Mucosa of stomach (tissue), 1 donor: ENCODE measurements around the gene LTN1.
A peak's percentile ranks its signal among the peaks of the same experiment; 100 is the strongest.

Experiments used
- H3K27me3 ChIP-seq: one replicate; pipeline ENCODE4 v1.7.0; 2013; ENCODE audit warnings: mild to moderate bottlenecking, low read length; ENCODE audit not compliant: control insufficient read depth, insufficient read depth
- H3K36me3 ChIP-seq: one replicate; pipeline ENCODE4 v1.7.0; 2013; ENCODE audit warnings: low read length; ENCODE audit not compliant: control insufficient read depth, insufficient read depth
- H3K4me1 ChIP-seq: one replicate; pipeline ENCODE4 v1.7.0; 2013; ENCODE audit warnings: mild to moderate bottlenecking, low read length; ENCODE audit not compliant: control insufficient read depth, insufficient read depth
- H3K4me3 ChIP-seq: one replicate; pipeline ENCODE4 v1.7.0; 2013; ENCODE audit warnings: low read length
- H3K9ac ChIP-seq: one replicate; pipeline ENCODE4 v1.7.0; 2013; ENCODE audit warnings: mild to moderate bottlenecking, low read length, moderate library complexity
- H3K9me3 ChIP-seq: one replicate; pipeline ENCODE4 v1.7.0; 2013; ENCODE audit warnings: mild to moderate bottlenecking, low read length, moderate library complexity; ENCODE audit not compliant: control insufficient read depth
- donor health status: Pancreatic carcinoma.

Gene LTN1, protein sequence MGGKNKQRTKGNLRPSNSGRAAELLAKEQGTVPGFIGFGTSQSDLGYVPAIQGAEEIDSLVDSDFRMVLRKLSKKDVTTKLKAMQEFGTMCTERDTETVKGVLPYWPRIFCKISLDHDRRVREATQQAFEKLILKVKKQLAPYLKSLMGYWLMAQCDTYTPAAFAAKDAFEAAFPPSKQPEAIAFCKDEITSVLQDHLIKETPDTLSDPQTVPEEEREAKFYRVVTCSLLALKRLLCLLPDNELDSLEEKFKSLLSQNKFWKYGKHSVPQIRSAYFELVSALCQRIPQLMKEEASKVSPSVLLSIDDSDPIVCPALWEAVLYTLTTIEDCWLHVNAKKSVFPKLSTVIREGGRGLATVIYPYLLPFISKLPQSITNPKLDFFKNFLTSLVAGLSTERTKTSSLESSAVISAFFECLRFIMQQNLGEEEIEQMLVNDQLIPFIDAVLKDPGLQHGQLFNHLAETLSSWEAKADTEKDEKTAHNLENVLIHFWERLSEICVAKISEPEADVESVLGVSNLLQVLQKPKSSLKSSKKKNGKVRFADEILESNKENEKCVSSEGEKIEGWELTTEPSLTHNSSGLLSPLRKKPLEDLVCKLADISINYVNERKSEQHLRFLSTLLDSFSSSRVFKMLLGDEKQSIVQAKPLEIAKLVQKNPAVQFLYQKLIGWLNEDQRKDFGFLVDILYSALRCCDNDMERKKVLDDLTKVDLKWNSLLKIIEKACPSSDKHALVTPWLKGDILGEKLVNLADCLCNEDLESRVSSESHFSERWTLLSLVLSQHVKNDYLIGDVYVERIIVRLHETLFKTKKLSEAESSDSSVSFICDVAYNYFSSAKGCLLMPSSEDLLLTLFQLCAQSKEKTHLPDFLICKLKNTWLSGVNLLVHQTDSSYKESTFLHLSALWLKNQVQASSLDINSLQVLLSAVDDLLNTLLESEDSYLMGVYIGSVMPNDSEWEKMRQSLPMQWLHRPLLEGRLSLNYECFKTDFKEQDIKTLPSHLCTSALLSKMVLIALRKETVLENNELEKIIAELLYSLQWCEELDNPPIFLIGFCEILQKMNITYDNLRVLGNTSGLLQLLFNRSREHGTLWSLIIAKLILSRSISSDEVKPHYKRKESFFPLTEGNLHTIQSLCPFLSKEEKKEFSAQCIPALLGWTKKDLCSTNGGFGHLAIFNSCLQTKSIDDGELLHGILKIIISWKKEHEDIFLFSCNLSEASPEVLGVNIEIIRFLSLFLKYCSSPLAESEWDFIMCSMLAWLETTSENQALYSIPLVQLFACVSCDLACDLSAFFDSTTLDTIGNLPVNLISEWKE (N-terminal part only)

DNA sequence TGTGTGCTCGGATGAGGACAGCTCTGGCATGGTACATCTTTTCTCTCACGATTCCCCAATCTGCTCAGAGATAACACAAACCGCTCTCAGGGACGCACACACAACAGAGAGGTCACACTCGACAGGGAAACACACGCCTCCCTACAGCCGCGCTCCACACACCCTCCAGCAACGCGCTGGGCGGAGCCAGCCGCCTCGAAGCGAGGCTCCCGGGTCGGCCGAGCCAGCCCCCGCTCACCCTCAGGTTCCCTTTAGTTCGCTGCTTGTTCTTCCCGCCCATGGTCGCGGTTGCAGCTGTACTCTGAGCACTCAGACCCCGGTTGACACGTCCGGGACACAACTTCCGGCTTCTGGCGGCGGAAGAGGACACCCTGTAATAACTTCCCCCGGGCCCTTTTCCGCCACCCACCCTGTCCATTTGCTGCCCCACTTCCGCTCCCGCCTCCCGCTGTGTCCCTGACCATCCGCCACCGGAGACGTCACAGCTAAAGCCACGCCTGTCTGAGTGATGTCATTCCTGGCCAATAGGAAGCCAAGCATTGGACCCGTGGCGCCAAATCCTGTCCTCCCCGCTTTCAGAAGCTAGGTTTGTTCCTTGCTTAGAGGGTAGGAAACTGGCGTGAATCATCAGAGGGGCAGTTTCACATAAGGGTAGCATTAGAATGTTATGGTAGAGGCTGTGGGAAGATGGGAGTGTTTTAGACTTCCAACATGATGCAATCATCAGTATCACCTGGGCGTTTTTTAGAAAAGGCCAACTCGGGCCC lies at the start of gene LTN1:
Gene LTN1, minus strand, starts transcription at position 352 of the 767 bp plus-strand sequence. Its CDS starts 72 bp downstream, at position 280.
- Histone ChIP-seq H3K4me1 (peaks cover 13% of the 10 kb centered on the region), H3K4me3 (peak within 1 kb of the TSS; percentile 91), H3K27me3 (no peaks in the 10 kb centered on the region), H3K9me3 (no peaks in the 10 kb centered on the region), H3K36me3 (no peaks in the 10 kb centered on the region), H3K9ac (peak within 1 kb of the TSS; percentile 87)

DNA sequence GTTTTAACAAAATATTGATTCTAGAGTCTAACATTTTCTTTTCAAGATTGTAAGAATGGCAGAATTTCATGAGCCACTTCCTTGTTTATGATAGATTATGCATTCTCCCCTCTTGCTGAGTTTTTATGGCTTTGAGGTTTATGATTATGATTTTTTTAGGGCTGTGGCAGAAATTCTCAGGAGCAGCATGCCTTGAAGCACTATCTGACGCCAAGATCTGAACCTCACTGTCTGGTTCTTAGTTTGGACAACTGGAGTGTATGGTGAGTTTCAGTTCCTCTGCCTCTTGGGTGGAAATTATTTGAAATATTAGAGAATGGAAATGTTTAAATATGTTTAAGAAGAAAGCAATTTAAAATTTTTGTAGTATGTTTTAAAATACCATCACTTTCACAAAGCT lies 42.0 kb upstream of the LTN1 start:
- no peaks in the 10 kb centered on the region for H3K27me3 ChIP-seq
- H3K36me3 ChIP-seq: peaks cover 16% of the 10 kb centered on the region
- no peaks in the 10 kb centered on the region for H3K9me3 ChIP-seq

DNA sequence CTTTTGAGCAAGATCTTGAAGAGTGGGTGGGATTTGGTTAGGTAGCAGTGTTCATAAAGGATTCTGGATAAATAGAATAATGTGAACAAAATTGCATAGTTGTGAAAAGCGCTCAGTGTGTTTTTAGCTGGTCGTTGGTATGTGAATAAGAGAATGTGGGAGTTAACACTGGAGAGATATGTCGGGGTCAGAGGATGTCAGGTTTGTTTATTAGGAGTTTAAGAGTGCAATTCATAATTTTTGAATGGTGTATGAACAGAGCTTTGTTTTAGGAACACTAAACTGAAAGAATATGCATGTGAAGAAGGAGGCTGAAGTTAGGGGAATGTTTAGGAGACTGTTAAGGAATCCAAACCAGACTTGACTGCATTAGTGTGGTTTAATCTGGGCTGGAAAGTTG lies 41.2 kb upstream of the LTN1 start:
- Histone ChIP-seq H3K9me3 (no peaks in the 10 kb centered on the region), H3K27me3 (no peaks in the 10 kb centered on the region), H3K36me3 (peaks cover 16% of the 10 kb centered on the region), H3K4me1 (no peaks in the 10 kb centered on the region), H3K4me3 (no peak overlapping the region), H3K9ac (no peak overlapping the region)

More for the DNA sequence above, 42.0 kb upstream of the LTN1 start:
- H3K4me1 ChIP-seq: no peaks in the 10 kb centered on the region
- no peak overlapping the region for H3K9ac ChIP-seq
- no peak overlapping the region for H3K4me3 ChIP-seq

DNA sequence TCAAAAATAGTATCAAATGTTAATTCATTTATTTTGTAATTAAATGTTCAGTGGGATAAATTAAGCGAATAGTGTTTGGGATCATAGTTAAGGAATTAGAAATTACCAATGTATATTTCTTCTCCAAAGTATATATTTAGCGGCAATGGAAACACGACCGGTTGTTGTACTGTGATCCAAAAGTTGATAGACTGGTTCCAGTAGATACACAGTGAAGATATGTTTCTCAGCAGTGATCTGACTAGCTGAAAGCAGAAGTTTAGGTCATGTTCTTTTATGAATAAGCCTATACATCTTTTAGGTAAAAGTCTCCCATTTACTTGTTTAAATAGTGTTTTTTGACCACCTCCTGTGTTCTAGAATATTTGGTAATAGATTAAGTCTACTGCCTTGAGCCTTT lies 40.6 kb upstream of the LTN1 start:
- no peak overlapping the region for H3K9ac ChIP-seq
- H3K9me3 ChIP-seq: no peaks in the 10 kb centered on the region
- H3K4me3 ChIP-seq: no peak overlapping the region
- no peaks in the 10 kb centered on the region for H3K27me3 ChIP-seq
- peaks cover 16% of the 10 kb centered on the region for H3K36me3 ChIP-seq
- no peaks in the 10 kb centered on the region for H3K4me1 ChIP-seq

DNA sequence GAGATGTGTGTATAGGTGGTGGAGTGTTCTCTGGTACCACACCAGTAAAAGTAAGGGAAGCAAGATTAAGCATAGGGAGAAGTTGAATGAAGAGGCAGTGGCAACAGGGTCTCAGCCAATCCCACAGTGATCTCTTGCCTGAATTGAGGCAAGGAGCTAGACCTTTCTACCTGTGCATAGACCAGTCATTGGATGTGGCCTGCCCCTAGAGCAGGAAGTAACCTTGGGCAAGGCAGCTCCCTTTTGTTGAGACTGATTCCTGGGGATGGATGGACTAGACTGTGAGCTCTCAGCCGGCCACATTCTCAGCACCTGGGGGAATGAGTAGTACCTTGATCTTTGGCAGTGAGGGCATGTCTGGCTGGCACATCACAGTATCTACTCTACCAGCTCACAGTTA lies 38.2 kb upstream of the LTN1 start:
- H3K4me1 ChIP-seq: peaks cover under 1% of the 10 kb centered on the region
- no peaks in the 10 kb centered on the region for H3K27me3 ChIP-seq
- peaks cover 7% of the 10 kb centered on the region for H3K36me3 ChIP-seq
- H3K4me3 ChIP-seq: no peak overlapping the region
- H3K9me3 ChIP-seq: no peaks in the 10 kb centered on the region
- H3K9ac ChIP-seq: no peak overlapping the region

DNA sequence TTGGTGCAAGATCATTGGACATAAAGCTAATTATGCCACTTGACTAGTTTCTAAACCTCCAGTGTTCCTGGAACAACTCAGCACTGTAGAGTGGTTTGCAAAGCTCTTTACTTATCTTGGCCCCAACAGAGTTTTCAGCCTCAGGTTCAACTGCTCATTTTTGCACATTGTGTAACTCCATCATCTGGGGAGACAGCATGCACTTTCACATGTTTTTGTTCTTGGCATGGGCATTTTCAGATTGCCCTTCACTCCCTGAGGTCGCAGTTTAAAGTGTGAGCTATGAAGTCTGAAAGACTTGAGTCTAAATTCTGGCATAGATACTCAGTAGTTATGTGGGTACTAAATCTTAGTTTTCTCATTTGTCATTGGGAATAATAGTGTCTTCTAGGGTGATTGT lies 36.8 kb upstream of the LTN1 start:
- no peaks in the 10 kb centered on the region for H3K9me3 ChIP-seq

DNA sequence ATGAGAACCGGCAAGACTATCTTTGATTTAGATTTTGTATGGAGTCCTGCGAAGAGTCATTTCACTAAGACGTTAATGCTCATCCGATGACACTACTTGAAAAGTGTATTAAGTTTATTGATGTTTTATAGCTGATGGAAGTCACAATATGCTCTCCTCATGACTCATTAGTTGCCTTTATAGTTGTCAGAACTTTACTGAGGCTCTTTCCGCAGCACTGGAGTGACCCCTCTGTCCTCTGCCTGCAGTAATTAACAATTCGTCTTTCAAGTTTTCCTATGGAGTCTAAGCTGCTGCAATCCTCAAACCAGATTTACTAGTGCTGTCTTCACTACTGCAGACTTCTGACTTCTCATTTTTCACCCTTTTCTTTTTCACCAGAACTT lies 32.6 kb upstream of the LTN1 start:
- Histone ChIP-seq H3K4me3 (peak overlapping the region; percentile 94), H3K27me3 (no peaks in the 10 kb centered on the region), H3K9me3 (no peaks in the 10 kb centered on the region), H3K36me3 (no peaks in the 10 kb centered on the region), H3K9ac (peak overlapping the region; percentile 91), H3K4me1 (peaks cover 8% of the 10 kb centered on the region)

More for the DNA sequence above, 36.8 kb upstream of the LTN1 start:
- Histone ChIP-seq H3K27me3 (no peaks in the 10 kb centered on the region), H3K36me3 (peaks cover 7% of the 10 kb centered on the region), H3K4me3 (no peak overlapping the region), H3K9ac (no peak overlapping the region), H3K4me1 (peaks cover 8% of the 10 kb centered on the region)

DNA sequence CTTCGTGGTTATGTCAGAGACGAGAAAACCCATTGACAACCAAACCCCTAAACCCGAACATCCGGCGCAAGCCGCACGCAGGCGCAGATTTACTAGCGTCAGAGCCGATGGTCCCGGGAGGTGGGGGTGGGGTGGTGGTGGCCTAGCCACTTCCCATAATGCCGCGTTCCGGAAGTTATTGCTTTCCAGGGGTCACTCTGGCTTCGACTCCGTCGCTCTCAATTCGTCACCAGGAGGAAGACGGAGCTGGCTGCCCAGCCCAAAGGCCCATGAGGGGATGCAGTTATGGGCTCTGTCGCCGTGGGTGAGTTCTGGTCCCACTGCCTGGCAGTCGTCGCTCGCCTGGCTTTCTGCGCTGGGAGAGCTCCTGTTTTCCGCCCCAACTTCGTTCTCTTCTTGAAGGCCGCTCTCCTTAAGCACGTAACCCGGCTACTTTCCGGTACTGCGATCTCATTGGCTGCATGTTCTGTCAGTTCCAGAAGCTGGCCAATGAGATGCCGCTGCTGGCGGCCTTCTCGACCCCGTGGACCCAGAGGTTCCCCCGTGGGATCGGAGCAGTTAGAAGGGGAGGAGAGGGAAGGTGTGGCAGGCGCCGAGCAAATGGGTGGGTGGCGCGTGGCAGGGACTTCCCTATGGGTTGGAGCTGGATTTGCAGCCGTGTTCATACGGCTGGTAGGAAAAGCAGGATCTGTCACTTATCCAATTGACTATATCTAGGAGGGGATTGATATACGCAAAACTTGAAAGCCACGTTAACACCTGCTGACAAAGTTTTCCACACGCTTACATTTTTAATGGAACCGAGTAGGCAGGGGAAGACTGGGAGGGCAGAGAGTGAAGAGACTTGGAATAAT lies 32.0 kb upstream of the LTN1 start, which contains the start of gene USP16:
Gene USP16, plus strand, starts transcription at position 195 of the 854 bp plus-strand sequence. CDS start 3,246 bp downstream, outside the sequence.
- Histone ChIP-seq H3K36me3 (no peaks in the 10 kb centered on the region), H3K4me1 (peaks cover 8% of the 10 kb centered on the region), H3K27me3 (no peaks in the 10 kb centered on the region), H3K4me3 (peak within 1 kb of the TSS; percentile 94), H3K9ac (peak within 1 kb of the TSS; percentile 91), H3K9me3 (no peaks in the 10 kb centered on the region)

DNA sequence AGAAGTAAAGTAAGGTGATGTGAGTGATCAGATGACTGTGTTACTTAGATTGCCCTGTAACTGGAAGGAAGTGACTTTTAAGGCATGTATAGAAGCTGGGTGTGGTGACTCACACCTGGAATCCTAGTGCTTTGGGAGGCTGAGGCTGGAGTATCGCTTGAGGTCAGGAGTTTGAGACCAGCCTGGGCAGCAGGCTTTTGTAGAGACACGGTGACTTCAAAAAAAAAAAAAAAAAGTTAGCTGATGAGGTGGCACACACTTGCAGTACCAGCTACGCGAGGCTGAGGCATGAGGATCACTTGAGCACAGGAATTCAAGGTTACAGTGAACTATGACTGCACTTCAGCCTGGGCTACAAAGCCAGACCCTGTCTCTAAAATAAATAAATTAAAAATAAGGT lies 29.5 kb upstream of the LTN1 start:
- Histone ChIP-seq H3K4me3 (no peak overlapping the region), H3K36me3 (no peaks in the 10 kb centered on the region), H3K9me3 (no peaks in the 10 kb centered on the region), H3K9ac (no peak overlapping the region), H3K4me1 (peaks cover 18% of the 10 kb centered on the region), H3K27me3 (no peaks in the 10 kb centered on the region)

DNA sequence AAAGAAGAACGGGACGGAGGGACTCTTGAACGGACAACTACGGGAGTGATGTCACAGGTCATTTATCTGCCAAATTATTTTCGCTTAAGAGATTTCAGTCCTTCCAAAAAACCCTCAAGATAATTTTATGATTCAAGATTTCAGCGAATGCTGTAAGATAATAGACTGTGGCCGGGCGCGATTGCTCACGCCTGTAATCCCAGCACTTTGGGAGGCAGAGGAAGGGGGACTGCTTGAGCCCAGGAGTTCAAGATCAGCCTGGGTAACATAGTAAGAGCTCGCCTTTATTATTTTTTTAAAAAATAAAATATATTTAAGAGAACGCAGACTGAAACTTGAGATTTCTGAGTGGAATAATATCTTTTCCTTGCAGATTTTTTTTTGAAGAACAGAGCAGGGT lies 25.9 kb upstream of the LTN1 start:
- H3K36me3 ChIP-seq: no peaks in the 10 kb centered on the region
- no peaks in the 10 kb centered on the region for H3K27me3 ChIP-seq
- no peaks in the 10 kb centered on the region for H3K9me3 ChIP-seq
- peak overlapping the region; percentile 82 for H3K9ac ChIP-seq
- H3K4me1 ChIP-seq: peaks cover 10% of the 10 kb centered on the region
- peak overlapping the region; percentile 96 for H3K4me3 ChIP-seq
